Stimulated activated CD4-positive, alpha-beta T cell treated with anti-CD3 and anti-CD28 coated beads, Interleukin-12 subunit alpha, Interleukin-12 subunit beta, amount 100 ng/mL, for 4 hours (primary cell): Measurements from ENCODE around the gene RBFOX1.

Experiments
- DNase-seq: peaks from one replicate; pipeline ENCODE4 v3.0.0-alpha.2; 2020

The RBFOX1 gene

DNA sequence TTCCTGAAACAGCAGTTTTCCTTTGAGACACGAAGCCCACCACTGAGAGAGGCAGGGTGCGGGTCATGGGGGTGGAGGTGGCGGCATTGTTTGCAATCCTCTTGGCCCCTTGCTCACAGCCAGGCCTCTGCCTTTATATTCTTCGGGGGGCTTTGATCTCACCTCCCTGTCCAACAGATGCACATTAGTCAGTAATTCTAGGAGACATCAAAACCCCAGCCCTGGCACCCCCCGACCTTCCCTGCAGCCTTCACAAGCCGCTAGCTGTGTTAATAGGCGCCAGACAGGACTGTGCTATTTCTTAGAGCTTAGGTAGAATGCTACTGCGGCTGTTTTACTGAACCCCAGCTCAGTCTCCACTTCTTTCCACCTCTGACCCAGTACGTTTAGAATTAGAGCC is 212.6 kb downstream of the RBFOX1 start:
- no peak for DNase-seq

DNA sequence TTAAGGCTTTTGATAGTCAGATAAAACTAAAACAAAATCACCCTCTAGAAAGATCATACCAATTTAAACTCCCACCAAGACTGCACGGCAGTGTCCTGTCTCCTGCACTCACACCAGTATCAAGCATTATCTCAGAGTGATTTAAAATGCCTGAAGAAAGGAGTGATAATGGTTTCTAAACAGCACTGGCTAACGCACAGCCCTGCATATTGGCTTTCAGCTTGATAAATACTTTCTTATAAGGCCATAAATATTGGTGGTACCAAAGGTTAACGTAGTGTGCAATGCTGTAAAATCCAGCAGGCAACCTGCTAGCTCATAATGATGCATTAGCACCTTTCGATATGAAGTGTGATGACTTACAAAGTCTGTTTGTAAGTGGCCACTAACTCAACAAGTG is 214.3 kb downstream of the RBFOX1 start:
- no peak for DNase-seq

DNA sequence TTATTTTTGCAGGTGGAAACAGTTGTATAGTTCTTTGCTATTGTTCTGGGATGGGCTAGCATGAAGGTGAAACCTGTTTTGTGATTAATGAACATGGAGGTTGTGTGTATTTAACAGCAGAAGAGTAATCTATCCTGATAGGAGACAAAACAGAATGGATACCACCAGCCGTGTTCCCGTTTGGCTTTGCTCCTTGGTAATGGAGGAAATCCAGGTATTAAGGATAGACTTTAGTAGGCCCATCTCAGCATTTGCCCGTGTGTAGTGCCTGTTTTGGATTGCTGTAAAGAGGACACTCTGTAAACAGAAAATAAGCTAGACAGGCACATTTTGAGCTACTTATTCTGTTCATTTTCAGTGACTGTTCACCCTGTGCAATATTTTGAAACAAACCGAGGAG is 215.1 kb downstream of the RBFOX1 start:
- DNase-seq = no peak

DNA sequence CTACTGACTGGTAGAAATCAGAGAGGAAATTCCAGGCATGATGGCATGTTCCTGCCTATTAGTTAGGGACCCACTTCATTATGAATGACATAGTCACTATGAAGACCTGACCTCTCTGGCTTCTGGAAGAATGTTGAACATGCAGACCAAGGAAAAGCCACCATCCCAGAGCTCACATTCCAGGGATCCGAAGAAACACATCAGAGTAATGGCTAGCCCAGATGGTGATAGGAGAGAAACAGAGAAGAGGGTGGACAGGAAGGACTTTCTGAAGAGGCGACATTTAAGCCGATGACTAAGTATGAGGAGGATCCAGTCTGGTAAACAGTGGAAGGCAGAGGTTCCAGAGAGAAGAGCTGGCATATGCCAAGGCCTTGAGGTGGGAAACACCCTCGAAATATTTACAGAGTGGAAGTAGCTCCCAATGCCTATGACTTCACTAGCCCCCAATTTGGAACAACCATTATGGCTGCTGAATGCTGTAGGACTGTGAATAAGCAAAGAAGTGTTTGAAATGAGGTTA is 216.2 kb downstream of the RBFOX1 start:
- no peak for DNase-seq

DNA sequence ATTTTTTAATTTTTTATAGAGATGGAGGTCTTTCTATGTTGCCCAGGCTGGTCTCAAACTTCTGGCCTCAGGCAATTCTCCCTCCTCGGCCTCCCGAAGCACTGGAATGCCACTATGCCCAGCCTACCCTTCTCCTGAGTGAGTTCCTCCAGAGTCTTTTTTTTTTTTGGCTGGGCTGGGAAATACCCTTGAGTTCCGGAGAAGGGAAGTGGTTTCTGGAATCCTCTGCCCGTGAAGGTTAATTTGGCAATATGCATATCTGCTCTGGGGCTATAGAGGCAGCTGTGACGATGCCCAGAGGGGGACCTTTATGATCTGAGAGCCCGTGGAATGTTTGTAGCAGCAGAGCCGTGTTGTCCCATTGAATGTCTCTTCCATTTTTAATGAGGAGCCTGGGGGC is 217.5 kb downstream of the RBFOX1 start:
- no peak for DNase-seq

DNA sequence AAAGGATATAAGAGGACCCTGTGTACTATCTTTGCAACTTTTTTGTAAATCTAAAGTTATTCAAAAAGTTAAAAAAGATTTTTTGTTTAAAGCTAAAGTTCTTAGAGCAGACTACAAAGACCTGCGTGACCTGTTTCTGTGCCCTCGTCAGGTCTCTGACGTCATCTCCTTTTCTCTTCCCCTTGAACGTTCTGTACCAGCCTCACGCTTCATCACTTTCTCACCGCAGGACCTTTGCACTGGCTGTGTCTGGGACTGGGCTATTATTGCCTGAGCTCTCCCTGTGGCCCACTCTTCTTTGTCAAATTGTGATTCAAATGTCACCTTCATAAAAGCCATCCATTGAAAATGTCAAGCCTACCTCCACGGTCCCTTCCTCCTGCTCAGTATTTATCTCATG is 222.8 kb downstream of the RBFOX1 start:
- DNase-seq = no peak

DNA sequence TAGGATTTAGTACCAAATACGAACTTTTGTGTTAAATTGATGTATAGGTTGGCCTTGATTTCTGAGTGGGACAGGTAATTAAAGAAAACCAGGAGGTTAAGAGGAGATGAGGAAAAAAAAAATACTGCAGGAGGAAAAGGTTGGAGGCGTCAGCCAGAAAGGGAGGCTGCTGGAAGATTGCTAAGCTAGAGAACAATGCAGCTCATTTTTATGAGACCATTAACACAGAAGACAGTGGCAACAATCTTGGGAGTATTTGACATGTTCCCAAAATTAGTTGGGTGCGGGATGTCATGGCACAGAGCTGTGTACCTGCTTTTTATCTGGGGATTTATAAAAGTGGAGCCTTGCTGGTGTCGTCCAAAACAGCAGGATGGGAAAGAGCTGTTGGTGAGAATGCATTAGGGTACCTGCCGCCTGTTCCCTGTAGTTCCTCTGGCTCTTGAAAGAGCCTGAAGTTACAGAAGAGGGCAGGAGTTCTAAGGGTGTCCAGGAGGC is 229.3 kb downstream of the RBFOX1 start:
- DNase-seq = no peak

DNA sequence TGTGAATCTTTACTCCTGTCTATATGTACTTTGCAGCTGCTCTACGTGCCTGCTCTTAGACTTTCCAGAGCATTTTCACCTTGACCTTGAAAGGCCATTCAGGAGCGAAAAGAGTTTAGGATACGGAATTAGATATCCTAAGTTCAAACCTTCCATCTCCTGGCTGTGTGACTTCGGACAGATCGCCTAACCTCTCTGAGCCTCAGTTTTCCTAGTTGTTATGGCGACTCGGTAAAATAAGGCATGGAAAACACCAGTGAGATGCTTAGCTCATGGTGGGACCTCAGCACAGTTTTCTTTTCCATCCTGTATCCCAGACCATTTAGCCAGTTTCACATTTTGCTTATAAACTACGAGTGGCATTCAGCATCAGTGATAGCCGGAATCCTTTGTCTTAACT is 233.7 kb downstream of the RBFOX1 start:
- no peak for DNase-seq

DNA sequence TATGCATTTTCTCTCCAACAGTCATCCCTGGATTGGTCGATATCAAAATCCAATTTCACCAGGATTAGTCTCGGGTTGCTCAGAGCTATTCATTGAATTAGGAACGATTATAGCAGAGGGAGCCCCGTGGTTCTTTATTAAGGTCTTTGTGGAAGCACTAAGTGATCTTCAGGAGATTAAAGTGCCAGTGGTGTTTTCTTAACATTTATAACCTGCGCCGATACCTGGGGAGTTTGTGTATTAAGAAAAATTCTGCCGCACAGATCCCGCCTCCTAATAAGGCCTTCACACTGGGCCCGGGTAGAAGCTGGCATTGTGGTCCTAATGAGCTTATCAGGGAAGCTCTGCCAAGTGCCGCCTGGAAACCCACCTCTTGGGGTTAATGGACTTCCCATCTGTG is 238.7 kb downstream of the RBFOX1 start:
- no peak for DNase-seq

DNA sequence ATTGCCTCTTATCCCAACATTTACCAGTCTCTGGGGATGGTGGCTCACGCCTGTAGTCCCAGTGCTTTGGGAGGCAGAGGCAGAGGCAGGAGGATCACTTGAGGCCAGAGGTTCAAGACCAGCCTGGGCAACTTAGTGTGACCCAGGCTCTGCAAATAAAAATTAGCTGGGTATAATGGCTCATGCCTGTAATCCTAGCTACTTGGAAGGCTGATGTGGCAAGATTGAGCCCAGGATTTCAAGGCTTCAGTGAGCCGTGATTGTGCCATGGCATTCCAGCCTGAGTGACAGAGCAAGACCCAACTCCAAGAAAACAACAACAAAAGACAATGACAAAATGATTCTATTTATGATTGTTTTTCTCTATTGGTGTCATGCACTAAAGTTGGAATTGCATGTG is 244.9 kb downstream of the RBFOX1 start:
- DNase-seq = no peak

DNA sequence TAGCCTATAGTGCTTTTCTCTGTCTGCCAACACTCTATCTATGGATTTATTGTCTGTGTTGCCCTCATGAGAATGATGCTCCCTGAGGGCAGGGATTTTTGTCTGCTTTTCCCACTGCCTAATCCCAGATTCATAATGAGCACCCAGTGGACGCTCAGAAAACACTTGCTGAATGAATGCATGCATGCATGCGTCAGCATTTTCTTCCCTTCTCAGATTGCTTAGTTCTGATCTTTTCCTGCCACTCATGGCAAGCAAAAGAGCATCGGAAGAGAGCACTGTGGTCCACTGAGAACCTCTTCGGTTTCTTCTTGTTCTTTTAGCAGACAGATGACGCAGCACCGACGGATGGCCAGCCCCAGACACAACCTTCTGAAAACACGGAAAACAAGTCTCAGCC is 246.8 kb downstream of the RBFOX1 start:
- DNase-seq = no peak

DNA sequence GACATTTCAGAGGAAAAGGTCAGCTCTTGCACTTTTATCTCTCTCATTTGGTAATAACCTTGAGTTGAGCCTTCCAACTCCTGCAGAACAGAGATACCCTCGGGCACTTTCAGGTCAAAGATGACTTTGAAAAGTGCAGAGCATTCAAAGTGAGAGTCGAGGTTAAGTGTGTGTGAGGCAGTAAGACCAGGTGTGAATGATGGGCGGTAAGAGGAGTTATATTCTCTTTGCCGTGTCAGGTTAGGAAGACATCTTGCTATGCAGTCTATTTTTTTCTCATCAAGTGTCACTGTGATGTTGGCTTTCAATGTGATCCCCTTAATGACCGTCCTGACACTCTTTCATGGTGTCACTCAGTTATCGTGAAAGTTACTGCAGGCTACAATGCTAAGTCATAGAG is 248.5 kb downstream of the RBFOX1 start:
- DNase-seq = no peak

DNA sequence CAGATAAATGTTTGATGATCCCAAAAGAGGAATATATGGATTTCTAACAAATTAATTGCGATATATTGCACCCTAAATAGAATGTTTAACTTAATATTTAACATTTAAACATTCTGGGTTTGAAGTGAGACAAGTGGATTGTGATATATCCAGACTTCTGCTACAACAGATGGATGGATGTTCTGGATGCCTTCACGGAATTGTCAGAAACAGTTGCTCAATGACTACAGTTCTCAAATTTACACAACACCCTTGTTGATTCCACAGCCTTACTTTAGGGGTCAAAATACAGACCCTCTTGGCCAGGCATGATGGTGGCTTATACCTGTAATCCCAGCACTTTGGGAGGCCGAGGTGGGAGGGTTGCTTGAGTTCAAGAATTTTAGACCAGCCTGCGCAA is 250.8 kb downstream of the RBFOX1 start:
- no peak for DNase-seq

DNA sequence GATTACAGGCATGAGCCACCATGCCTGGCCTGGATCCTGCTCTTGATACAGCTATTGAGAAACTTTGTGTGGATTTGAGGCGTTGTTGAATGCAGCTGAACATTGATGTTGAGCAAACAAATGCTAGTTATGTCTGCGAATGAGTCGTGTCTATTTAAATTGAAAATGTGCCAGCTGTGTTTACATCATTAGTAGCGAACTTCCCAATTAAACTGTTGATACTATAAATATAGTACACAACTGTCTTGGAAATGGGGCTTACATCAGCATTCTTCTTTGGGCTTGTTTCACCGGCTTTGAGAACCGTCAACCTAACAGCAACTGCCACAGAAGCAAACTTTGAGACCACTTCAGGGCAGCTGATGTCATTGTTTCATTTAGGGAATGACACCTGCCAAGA is 251.9 kb downstream of the RBFOX1 start:
- no peak for DNase-seq

DNA sequence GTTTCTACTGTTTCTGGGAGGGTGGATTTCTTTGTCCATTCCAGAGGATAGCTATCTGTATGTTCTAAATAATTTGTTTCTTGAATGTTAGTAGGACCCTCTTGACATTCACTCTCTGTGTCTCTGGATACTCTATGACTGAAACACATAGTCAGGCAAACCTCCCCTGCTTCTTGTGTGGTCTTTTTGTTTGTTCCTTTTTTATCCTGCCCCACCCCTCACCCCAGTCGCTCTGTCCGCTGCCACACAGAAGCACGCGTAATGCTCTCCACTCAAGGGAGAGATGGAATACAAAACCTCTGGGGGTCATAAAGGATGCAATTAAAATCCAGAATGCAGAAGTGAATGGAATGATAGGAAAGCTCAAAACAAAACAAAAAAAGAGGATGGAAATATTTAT is 253.1 kb downstream of the RBFOX1 start:
- DNase-seq = no peak

DNA sequence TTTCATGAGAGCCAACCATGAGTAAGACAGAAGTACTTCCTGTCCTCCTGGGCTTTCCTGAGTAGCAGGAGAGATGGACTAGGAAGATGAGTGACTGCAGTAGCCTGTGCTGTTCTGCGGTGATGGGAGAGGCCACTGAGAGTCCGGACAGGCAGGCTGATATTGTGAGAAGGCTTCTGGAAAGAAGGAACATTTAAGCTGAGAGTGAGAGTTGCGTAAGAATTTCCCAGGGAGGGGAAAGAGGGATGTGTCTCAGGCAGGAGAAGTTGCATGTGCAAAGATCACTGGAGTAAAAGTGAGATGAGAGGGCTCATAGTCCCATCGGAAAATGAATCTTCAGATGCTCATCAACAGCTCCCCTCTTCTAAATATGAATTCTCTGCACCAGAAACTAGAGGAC is 258.3 kb downstream of the RBFOX1 start:
- DNase-seq = no peak

DNA sequence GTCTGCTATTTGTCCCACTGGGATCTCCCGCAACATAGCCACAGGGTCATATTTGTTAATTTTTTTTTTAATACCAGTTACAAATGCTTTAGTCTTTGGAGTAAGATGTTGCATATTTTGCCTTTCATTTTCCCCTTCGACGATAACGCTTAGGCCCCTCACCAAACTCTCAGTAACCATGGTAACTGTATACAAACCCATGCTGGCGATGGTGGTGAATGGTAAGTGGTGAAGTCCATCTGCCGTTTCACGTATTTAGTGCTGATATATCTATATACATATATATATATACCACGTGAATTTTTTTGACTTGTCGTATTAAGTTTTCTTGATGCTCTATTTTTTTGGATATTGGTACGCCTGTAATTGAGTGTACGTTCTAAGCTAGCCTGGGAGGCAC is 263.7 kb downstream of the RBFOX1 start:
- DNase-seq = no peak

DNA sequence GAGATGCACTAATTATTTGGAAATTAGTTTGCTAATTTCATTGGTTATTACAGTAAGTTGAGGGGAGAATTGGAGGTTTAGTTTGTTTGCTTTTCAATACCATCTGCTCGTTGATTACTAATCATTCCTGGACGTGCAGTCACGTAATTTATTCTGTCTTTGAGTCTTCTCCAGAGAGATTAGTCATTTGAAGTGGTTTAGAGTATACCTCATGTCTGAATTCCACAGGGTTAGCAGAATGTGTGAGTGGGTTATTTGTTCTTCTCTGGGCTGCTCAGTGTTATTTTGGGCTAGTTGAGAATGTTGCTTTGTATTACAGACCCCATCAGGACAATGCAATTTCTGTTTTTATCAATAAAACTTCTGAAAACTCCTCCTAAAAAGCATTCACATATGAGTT is 265.0 kb downstream of the RBFOX1 start:
- no peak for DNase-seq

DNA sequence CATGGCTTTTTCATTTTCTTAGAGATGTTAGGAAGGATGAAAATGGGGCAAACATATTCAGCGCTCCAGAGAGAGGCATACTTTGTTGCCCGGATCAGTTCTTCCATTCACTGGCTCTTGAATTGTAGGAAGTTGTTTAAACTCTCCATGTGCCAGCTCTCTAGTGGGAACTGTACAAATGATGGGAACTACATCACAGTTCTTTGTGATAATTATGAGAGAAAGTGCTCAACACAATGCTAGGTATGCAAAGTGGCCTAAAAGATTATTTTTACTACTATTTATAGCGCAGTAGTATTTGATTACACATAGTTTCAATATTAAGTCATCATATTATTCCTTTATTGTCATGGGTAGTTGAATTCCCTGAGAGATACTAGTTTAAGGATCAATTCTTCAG is 268.5 kb downstream of the RBFOX1 start:
- no peak for DNase-seq

DNA sequence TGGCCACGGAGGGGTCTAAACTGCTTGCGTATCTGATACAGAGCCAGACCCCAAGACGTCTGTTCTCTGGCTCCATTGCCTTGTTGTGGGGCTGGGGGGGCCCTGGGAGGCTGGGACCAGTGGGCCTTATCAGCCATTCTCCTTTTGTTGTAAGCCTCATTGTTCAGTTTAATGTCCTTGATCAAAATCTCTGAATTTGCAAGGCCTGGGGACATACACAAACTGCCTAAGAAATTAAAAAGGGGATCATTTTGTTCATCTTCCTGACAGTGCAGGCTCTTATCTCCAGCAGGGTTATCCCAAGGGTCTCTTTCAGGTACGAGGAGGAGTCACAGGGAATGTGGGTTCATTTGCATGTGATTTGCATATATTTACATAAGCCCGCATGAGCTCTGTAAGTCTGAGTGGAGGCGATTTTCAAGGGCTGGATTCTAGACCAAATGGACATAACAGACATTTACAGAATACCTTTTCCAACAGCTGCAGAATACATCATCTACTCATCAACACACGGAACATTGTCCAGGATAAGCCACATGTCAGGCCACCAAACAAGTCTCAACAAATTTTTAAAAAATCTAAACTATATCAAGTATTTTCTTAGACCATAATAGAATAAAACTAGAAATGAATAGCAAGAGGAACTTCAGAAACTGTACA is 269.8 kb downstream of the RBFOX1 start:
- DNase-seq = no peak

DNA sequence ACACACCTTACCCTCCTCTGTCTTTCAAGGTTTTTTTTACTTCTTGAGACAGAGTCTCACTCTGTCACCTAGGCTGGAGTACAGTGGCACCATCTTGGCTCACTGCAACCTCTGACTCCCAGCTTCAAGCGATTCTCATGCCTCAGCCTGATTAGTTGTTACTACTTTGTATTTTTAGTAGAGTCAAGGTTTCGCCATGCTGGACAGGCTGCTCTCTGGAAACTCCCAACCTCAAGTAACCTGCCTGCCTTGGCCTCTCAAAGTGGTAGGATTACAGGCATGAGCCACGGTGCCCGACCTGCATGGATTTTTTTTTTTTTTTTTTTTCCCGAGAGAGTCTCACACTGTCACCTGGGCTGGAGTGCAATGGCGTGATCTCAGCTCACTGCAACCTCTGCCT is 273.2 kb downstream of the RBFOX1 start:
- no peak for DNase-seq

DNA sequence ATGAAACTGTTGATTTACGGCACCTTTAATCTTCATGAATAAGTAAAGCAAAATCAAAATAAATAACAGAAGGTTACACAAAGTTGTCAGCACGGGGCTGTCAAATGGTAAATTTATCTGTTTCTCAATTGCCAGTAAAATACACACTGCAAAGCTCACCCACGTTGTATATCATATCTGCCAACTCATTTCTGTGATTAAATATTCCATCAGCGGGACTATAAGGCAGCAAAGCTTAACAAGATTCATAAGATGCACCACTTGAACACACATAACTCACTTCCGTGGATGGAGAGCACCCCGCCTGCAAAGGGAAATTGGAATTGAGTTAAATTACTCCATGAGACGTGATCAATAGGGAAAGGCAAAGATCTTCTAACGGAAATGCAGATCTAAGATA is 280.0 kb downstream of the RBFOX1 start:
- DNase-seq = no peak

DNA sequence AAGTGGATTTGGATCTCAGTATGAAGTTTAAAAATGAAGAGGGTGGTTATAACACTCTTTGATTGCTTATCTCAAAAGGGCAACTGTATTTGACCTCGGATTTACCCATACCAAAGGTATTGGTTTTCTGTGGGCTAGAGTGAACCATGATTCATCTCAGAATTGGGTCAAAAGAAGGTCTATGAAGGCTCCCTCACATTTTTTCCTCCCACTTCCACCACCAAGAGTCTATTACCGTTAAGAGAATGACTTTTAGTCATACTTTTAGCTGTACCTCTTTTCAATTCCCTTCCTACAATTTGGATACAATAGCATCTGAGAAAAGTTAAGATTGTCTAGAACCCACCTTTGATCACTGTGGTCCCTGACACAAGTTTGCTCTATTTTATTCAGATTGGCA is 280.9 kb downstream of the RBFOX1 start:
- no peak for DNase-seq

DNA sequence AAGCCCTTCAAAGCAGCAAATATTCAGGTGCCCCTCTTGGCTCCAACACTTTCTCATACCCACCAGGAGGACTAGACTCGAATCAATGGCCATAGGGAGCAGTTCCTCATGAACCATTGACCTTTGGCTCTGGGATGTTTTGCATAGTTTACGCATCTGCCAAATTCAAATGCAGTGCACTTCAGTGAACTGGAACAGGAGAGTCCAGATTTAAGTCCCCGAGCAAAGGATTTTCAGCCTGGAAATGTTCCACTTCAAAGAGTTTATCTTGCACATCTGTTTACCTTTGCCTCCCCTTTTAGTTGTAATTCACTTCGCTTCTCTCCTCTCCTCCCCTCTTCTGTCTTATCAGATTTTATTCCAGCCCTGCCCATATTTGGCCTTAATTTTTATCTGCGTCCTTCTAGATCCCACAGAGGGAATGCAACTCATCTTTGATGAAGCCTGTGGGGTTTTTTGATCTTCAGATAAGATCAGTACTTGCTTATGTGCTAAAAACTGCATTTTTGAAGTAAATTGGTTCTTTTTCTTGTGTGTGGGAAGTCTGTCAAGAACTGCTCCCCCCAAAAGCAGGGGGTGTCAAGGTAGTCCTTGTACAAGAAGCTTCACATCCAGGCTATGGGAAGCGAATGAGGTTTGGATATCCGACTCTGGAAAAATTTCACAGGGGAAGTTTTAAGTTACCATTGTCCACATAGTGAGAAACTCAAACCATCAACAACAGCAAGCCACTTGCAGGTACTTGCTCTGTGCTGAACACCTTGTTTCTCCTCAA is 281.6 kb downstream of the RBFOX1 start:
- no peak for DNase-seq

DNA sequence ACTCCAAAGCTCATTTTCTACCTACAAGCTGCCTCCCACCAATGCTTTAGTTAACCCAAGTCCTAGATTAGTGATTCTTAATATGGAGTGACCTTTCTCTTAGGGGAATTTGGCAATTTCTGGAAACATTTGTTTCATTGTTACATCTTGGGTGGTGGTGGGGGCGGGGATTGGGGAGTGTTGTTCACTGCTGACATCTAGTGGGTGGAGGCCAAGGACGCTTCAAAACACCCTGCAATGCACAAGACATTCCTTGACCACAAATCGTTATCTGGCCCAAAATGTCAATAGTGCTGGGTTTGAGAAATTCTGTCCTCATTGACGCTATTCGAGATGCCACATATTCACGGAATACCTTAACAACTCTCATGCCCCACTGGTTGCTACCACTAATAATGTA is 282.9 kb downstream of the RBFOX1 start:
- DNase-seq = no peak
